Sigmoid colon (tissue), 4 donors: ENCODE data around the gene TMEM115.

Source experiments
- CTCF ChIP-seq, 4 experiments: fragments of 450-650 bp in 3 of 4; fragments of 200-600 bp in 1 of 4; IDR thresholded peaks; one replicate each; pipeline ENCODE4 v1.5.1; 2016 to 2019; ENCODE audit warnings: antibody characterized with exemption in 4 of 4, mild to moderate bottlenecking in 3 of 4, moderate library complexity in 2 of 4
- EP300 ChIP-seq, 4 donors: sonication (generic); formaldehyde crosslinking; IDR thresholded peaks; one replicate each; pipeline ENCODE4 v1.6.1; 2017; ENCODE audit warnings: antibody characterized with exemption in 4 of 4
- POLR2A ChIP-seq, 2 donors: fragments of 450-650 bp; IDR thresholded peaks; one replicate each; pipeline ENCODE4 v1.6.1; 2016; ENCODE audit warnings: antibody characterized with exemption in 2 of 2, mild to moderate bottlenecking in 2 of 2, moderate library complexity in 2 of 2

GRCh38 chr3:50347187-50347813 lies 12.0 kb downstream of the TMEM115 start:
- peak in 2 of 4 experiments; percentile 40 to 56 for TF ChIP-seq CTCF (IDR thresholded peaks at IDR 0.05)
- no peak for TF ChIP-seq POLR2A (IDR thresholded peaks at IDR 0.05)
- no peak for TF ChIP-seq EP300 (IDR thresholded peaks at IDR 0.05)
